Sigmoid colon (tissue), 3 donors: ENCODE results near the gene LAMA1.

ENCODE experiments used
- CTCF ChIP-seq, 4 experiments: fragments of 450-650 bp in 3 of 4; fragments of 200-600 bp in 1 of 4; IDR thresholded peaks; one replicate each; pipeline ENCODE4 v1.5.1; 2016 to 2019; ENCODE audit warnings: antibody characterized with exemption in 4 of 4, mild to moderate bottlenecking in 3 of 4, moderate library complexity in 2 of 4
- POLR2A ChIP-seq, 2 donors: fragments of 450-650 bp; IDR thresholded peaks; one replicate each; pipeline ENCODE4 v1.6.1; 2016; ENCODE audit warnings: antibody characterized with exemption in 2 of 2, mild to moderate bottlenecking in 2 of 2, moderate library complexity in 2 of 2

- TF ChIP-seq CTCF (IDR thresholded peaks at IDR 0.05) (no peak), POLR2A (IDR thresholded peaks at IDR 0.05) (no peak)
These were observed 4.8 kb upstream of the LAMA1 start for GRCh38 chr18:7122376-7122775.
